ENCODE measurements around the gene NPTX2. TPM values are rescaled to one million over a fixed set of nuclear protein-coding genes. Genes with fewer than 3 reads are reported as not detected.

Gene NPTX2
- total and polyA plus RNA-seq, 11 donors, result 0.21 to 32.0 (median 4.5) TPM

DNA sequence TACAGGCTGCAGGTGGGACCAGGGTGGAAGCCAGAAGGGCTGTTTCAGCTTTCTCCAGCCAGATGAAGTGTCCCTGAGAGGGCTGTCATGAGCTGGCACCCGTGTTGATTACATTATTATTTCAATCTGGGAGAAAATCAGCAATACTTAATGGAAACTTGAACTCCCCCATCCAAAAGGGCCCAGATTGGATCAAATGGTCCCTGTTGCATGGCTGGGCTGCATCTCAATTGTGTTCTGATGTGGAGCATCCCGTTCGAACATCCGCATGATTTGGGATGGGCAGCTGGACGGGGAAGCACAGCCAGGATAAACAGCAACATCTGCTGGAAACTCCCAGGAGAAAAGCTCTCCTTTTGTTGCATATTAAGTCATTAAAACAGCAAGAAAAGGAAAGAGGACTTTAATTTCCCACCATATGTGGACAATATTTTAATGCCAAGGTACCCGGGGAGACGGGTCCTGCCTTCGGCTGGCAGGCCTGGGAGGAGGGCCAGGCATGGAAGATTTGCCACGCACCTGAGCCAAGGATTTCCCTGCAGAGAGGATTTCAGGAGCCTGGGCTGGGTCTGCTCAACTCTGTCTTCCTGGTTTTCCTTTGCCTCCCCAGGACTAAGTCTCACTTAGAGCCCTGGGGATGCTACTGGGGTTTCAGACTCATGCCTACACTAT, 52.4 kb downstream of the NPTX2 start:
- H3K27ac ChIP-seq, result no peak overlapping the region
- no peaks in the 10 kb centered on the region for H3K4me1 ChIP-seq
- H3K27me3 ChIP-seq, result peaks cover 0 to 28% (median 0%) of the 10 kb centered on the region in 9 donors
- peaks cover 0 to 11% (median 4%) of the 10 kb centered on the region in 12 donors for H3K9me3 ChIP-seq
- H3K36me3 ChIP-seq, result no peaks in the 10 kb centered on the region
- intact Hi-C loops (cut with DNase I), result no loop called here
- ATAC-seq (peak in 1 of 4 donors; percentile 60), DNase-seq (peak in 3 of 5 donors; percentile 16 to 30 (median 29))
- no peak overlapping the region for H3K4me3 ChIP-seq
- 45 to 66% (median 53%) methylated on average over 9 of the region's 9 CpGs for WGBS, 4 donors
- TF ChIP-seq CTCF (IDR thresholded peaks at IDR 0.05), result no peak
- no peak for TF ChIP-seq POLR2A (IDR thresholded peaks at IDR 0.05)

DNA sequence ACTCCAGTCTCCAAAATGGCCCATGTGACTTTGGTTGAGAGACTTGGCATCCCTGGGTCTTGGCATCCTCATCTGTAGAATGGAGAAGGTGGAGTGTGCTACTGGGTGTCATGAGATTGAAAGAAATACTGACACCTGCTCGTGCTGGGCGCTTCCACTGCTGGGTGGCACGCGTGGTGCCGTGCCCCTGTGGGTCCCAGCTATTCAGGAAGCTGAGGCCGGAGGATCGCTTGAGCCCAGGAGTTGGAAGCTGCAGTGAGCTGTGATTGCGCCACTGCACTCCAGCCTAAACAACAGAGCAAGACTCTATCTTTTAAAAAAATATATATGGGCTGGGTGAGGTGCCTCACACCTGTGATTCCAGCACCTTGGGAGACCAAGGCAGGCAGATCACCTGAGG, 53.1 kb downstream of the NPTX2 start:
- WGBS, 4 donors, result 81 to 86% (median 83%) methylated on average over 8 of the region's 8 CpGs
- DNase-seq, result no peak
- ATAC-seq, result no peak
- no peak overlapping the region for H3K4me3 ChIP-seq
- peaks cover 0 to 11% (median 4%) of the 10 kb centered on the region in 12 donors for H3K9me3 ChIP-seq
- H3K27me3 ChIP-seq, result peaks cover 0 to 28% (median 0%) of the 10 kb centered on the region in 9 donors
- no peaks in the 10 kb centered on the region for H3K4me1 ChIP-seq
- no peak overlapping the region for H3K27ac ChIP-seq
- H3K36me3 ChIP-seq, result no peaks in the 10 kb centered on the region
- intact Hi-C loops (cut with DNase I), result no loop called here
- TF ChIP-seq POLR2A (IDR thresholded peaks at IDR 0.05) (no peak), CTCF (IDR thresholded peaks at IDR 0.05) (no peak)

- Histone ChIP-seq H3K4me1 (no peaks in the 10 kb centered on the region), H3K9me3 (peaks cover 0 to 11% (median 4%) of the 10 kb centered on the region in 12 donors), H3K27me3 (peaks cover 0 to 37% (median 0%) of the 10 kb centered on the region in 9 donors), H3K4me3 (no peak overlapping the region), H3K27ac (no peak overlapping the region), H3K36me3 (no peaks in the 10 kb centered on the region)
- DNase-seq (no peak), ATAC-seq (no peak)
- intact Hi-C loops (cut with DNase I), result no loop called here
- WGBS, 4 donors, result 51 to 74% (median 58%) methylated on average over 2 of the region's 2 CpGs
- no peak for TF ChIP-seq POLR2A (IDR thresholded peaks at IDR 0.05)
- TF ChIP-seq CTCF (IDR thresholded peaks at IDR 0.05), result no peak
These were observed 54.7 kb downstream of the NPTX2 start for GRCh38 chr7:98671733-98672331.

DNA sequence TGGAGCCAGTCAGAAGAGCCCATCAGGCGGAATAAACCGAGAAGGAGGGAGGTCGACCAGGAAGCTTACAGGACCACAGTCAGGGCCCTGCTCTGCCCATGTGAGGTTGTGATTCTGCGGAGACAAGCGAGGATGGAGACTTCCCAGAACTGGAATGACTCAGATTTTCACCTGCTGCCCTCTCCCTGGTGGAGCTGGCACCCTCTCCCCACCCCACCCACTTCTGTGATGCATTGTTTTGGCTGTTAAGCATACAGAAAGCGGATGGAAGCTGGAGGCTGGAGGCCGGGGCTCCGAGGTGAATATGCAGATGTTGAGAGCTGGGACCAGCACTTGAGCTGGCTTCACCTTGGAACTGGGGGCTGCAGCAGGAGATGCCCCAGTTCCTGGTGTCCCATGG, 57.4 kb downstream of the NPTX2 start:
- Histone ChIP-seq H3K27ac (no peak overlapping the region), H3K4me3 (no peak overlapping the region), H3K4me1 (no peaks in the 10 kb centered on the region), H3K9me3 (peaks cover 0 to 16% (median 4%) of the 10 kb centered on the region in 12 donors), H3K27me3 (peaks cover 0 to 31% (median 0%) of the 10 kb centered on the region in 9 donors), H3K36me3 (no peaks in the 10 kb centered on the region)
- TF ChIP-seq CTCF (IDR thresholded peaks at IDR 0.05), result no peak
- TF ChIP-seq POLR2A (IDR thresholded peaks at IDR 0.05), result no peak
- 69 to 79% (median 74%) methylated on average over 8 of the region's 8 CpGs for WGBS, 4 donors
- intact Hi-C loops (cut with DNase I), result no loop called here
- DNase-seq (no peak), ATAC-seq (no peak)

All from heart left ventricle (tissue), 16 donors.